ENCODE measurements around the gene DIPK1A.
"Not testable (repeated sequence)": the region's sequence is repeated elsewhere in the genome, so short reads cannot be mapped to it uniquely, and the experiment has no call there.

Gene DIPK1A

DNA sequence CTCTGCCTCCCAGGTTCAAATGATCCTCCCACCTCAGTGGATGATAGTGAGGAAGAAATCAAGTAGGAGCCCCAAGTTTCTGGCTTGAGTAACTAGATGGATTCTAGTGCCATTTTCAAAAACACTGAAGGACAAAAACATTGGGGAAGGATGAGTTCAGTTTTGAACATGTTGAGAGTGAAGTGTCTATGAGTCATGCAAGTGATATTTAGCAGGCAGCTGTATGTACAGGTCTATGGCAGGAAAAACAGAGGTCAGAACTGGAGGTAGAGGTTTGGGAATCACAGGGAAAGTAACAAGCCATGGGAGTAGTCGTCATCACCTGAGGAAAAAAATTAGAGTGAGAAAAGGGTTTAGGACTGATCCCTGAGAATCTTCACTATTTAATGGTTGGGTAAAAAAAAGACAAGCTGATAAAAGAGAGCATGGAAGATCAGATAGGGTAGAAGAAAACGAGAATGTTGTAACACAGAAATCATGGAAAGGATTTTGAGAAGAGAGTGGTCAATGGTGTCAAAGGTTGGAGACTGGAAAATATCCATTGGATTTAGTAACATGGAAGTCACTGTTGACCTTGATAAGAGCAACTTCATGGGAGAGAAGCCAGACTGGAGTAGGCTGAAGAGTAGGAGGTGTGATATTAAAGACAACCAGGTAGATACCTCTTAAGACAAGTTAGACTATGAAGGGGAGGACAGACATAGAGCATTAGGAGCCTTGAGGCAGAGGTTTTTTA lies 53.1 kb downstream of the DIPK1A start:
- no peak for DNase-seq (ENCODE audit: low spot score)
- Histone ChIP-seq H3K4me3 (no peak overlapping the region), H3K27ac (no peak overlapping the region)
- TF ChIP-seq, protein P1, sequence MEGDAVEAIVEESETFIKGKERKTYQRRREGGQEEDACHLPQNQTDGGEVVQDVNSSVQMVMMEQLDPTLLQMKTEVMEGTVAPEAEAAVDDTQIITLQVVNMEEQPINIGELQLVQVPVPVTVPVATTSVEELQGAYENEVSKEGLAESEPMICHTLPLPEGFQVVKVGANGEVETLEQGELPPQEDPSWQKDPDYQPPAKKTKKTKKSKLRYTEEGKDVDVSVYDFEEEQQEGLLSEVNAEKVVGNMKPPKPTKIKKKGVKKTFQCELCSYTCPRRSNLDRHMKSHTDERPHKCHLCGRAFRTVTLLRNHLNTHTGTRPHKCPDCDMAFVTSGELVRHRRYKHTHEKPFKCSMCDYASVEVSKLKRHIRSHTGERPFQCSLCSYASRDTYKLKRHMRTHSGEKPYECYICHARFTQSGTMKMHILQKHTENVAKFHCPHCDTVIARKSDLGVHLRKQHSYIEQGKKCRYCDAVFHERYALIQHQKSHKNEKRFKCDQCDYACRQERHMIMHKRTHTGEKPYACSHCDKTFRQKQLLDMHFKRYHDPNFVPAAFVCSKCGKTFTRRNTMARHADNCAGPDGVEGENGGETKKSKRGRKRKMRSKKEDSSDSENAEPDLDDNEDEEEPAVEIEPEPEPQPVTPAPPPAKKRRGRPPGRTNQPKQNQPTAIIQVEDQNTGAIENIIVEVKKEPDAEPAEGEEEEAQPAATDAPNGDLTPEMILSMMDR (IDR thresholded peaks at IDR 0.05): no peak

DNA sequence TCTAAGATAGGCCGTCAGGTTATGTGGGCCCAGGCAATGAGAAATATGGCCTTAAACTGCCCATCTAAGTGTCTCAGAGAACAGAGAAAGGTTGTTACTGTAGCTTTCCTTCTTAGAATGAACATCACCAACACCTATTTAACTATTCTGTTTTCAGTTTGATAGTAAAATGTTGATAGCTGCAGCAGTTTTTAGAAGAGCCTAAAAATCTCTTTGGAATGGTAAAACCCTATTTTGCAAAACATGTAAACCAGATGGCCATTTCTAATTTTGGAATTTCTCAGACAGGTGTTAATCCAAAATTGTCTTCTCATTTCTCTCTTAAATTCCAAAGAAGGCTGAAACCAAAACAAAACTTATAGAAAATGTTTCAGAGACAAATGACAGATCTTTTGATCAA lies 57.5 kb downstream of the DIPK1A start:
- no peak for DNase-seq (ENCODE audit: low spot score)
- TF ChIP-seq, protein P1 (IDR thresholded peaks at IDR 0.05): no peak
- no peak overlapping the region for H3K27ac ChIP-seq
- no peak overlapping the region for H3K4me3 ChIP-seq

DNA sequence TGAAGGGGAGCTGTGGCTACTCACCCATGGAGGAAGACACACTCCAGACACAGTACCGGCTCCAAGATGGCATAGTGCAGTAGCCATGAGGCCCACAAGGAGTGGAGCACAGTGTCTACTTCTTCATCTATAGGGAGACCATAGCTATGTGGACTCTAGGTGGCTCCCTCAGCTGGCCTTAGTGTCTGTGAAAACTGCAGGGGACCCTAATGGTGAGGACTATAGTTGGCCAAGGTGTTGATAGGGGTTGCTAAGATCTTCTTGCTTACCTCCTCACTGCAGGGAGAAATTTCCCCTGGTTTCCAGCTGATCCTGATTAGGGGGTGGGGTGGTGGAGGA lies 58.9 kb downstream of the DIPK1A start:
- TF ChIP-seq, protein P1 (IDR thresholded peaks at IDR 0.05): no peak
- Histone ChIP-seq H3K4me3 (no peak overlapping the region), H3K27ac (no peak overlapping the region)
- no peak for DNase-seq (ENCODE audit: low spot score)

DNA sequence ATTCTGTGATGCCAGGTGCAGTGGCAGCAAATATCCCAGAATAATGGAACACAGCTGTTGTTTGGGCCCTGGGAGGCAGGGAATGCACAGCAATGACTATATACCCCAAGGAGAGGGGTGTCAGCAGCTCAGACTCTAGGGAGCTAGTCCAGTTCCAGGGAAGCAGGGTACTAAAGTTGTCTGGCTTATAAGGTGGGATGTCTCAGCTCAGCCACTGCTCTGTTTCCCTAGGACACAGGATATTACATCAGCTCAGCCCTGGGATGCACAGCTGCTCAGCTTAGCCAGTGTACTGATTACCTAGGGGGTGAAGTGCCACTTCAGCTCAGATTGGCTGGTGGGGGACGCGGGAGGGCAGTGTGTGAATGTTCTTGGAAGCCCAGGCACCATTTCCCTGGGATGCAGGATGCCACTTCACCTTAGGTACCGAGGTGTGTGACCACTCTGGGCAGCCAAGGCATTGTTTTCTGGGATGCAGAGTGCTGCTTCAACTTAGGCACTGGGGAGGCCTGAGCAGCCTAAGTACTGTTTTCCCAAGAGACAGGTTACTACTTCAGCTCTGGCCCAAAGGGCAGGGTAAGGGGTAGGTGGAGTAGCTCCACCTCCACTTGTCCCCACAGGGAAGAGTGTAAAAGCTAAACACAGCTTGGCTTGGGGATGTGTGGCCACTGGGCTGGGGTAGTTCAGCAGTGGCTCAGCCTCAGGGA lies 59.4 kb downstream of the DIPK1A start:
- Histone ChIP-seq H3K27ac (no peak overlapping the region), H3K4me3 (no peak overlapping the region)
- TF ChIP-seq, protein P1 (IDR thresholded peaks at IDR 0.05): no peak
- DNase-seq (ENCODE audit: low spot score): no peak

DNA sequence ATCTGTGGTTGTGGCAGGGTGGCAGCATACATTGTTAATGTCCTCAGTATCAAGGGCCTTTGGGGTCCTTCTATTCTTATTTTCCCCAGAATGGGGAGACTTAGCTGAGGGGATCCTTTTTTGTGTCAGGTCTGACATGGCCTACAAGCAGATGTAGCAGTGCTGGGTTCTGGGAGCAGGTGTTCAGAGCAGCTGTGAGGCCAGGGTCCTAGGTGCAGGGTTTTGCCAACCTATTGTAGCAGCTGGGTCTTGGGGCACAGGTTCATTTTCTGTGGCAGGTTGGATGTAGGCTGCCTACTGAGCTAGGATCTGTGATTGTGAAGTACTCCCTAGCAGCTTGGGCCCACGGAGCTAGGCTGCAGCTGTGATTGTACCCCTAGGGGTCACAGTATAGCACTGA lies 60.1 kb downstream of the DIPK1A start:
- Histone ChIP-seq H3K4me3 (no peak overlapping the region), H3K27ac (no peak overlapping the region)
- no peak for DNase-seq (ENCODE audit: low spot score)
- TF ChIP-seq, protein P1 (IDR thresholded peaks at IDR 0.05): no peak

DNA sequence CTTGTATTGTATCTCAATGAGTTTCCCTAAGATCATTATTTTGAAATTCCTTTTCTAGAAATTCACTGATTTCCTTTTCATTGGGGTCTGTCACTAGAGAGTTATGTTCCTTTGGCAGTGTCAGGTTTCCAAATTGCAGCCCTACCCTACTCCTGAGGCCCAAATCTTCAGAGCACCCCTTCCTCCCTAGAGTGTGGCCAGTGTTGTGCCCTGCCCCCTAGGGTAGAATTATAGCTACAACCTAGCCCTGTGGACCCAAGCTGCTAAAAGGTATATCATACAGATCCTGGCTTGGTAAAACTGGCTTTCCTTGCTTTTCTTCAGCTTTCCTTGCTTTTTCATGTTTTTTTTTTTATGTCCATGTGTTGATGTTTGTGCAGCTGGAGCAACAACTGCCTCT lies 60.7 kb downstream of the DIPK1A start:
- TF ChIP-seq, protein P1 (IDR thresholded peaks at IDR 0.05): no peak
- no peak overlapping the region for H3K27ac ChIP-seq
- H3K4me3 ChIP-seq: no peak overlapping the region
- no peak for DNase-seq (ENCODE audit: low spot score)

DNA sequence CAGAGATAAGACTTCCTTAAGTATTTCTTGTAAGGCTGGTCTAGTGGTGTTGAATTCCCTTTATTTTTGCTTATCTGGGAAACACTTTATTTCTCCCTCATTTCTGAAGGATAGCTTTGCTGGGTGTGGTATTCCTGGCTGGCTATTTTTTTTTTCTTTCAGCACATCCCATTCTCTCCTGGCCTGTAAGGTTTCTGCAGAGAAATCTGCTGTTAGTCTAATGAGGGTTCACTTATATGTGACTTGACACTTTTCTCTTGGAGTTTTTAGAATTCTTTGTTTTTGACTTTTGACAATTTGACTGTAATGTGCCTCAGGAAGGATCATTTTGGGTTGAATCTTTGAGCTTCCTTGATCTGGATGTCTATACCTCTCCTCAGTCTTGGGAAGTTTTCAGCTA lies 61.5 kb downstream of the DIPK1A start:
- H3K4me3 ChIP-seq: no peak overlapping the region
- DNase-seq (ENCODE audit: low spot score): no peak
- TF ChIP-seq, protein P1 (IDR thresholded peaks at IDR 0.05): no peak
- no peak overlapping the region for H3K27ac ChIP-seq

DNA sequence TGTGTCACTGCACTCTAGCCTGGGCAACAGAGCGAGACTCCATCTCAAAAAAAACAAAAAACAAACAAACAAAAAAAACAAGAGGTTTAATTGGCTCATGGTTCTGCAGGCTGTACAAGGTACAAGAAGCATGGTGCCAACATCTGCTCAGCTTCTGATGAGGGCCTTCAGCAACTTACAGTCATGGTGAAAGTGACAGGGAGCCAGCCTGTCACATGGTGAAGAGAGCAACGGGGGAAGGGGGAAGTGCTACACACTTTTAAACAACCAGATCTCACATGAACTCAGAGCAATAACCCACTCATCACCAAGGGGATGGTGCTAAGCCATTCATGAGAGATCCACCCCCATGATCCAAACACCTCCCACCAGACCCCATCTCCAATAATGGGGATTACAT lies 63.2 kb downstream of the DIPK1A start:
- DNase-seq (ENCODE audit: low spot score); H3K27ac ChIP-seq; H3K4me3 ChIP-seq: not testable (repeated sequence)

Data from coronary artery (tissue), 2 donors.